ENCODE measurements around the gene FGD2. TPM values are rescaled to one million over a fixed set of nuclear protein-coding genes. Genes with fewer than 3 reads are reported as not detected.

FGD2 gene
- total and polyA plus RNA-seq, 3 experiments from 2014 or later = 0.53 to 1.3 (median 1.2) TPM

GRCh38 chr6:37024656-37025337 is 19.3 kb downstream of the FGD2 start:
- Histone ChIP-seq H3K9me3 (ENCODE audit: low read length) (no peaks in the 10 kb centered on the region), H3K4me3 (ENCODE audit: low read length) (no peak overlapping the region), H3K27me3 (ENCODE audit: insufficient read depth, low read length, poor library complexity, severe bottlenecking) (no peaks in the 10 kb centered on the region), H3K27ac (ENCODE audit: low read depth, low read length) (no peak overlapping the region), H3K36me3 (ENCODE audit: insufficient read depth, low read length) (no peaks in the 10 kb centered on the region), H3K4me1 (ENCODE audit: insufficient read depth, low read length) (peaks cover 25% of the 10 kb centered on the region)
- Mint-ChIP-seq H3K4me1 (peaks cover 48 to 50% (median 49%) of the 10 kb centered on the region in 3 donors), H3K4me3 (peak overlapping the region in 1 of 7 donors; percentile 15), H3K36me3 (peaks cover 0 to 1% (median 0%) of the 10 kb centered on the region in 3 donors), H3K27me3 (no peaks in the 10 kb centered on the region), H3K9me3 (peaks cover 0 to 2% (median 0%) of the 10 kb centered on the region in 5 donors), H3K27ac (peak overlapping the region in 6 of 8 donors; percentile 26 to 89 (median 72))
- DNase-seq = no peak
- POLR2A ChIA-PET = no interaction called here
- CTCF ChIA-PET = interaction anchor here (2.2 to 23.0 kb wide), 4 partner anchors 24 to 182 kb away, joined by 7 to 615 read pairs (median 306); partner anchors contain the start of genes C6orf89 and PIM1

GRCh38 chr6:37025621-37026466 is 20.4 kb downstream of the FGD2 start:
- Mint-ChIP-seq H3K27ac (peak overlapping the region in 4 of 8 donors; percentile 7 to 91 (median 62)), H3K4me1 (peaks cover 47 to 48% (median 47%) of the 10 kb centered on the region in 3 donors), H3K9me3 (peaks cover 0 to 2% (median 0%) of the 10 kb centered on the region in 5 donors), H3K4me3 (no peak overlapping the region), H3K36me3 (peaks cover 0 to 1% (median 0%) of the 10 kb centered on the region in 3 donors), H3K27me3 (no peaks in the 10 kb centered on the region)
- H3K27ac ChIP-seq (ENCODE audit: low read depth, low read length) = no peak overlapping the region
- H3K4me3 ChIP-seq (ENCODE audit: low read length) = no peak overlapping the region
- H3K9me3 ChIP-seq (ENCODE audit: low read length) = no peaks in the 10 kb centered on the region
- H3K27me3 ChIP-seq (ENCODE audit: insufficient read depth, low read length, poor library complexity, severe bottlenecking) = no peaks in the 10 kb centered on the region
- no peak for DNase-seq
- H3K36me3 ChIP-seq (ENCODE audit: insufficient read depth, low read length) = no peaks in the 10 kb centered on the region
- ChIA-PET POLR2A (no interaction called here), CTCF (interaction anchor here (2.2 to 23.0 kb wide), 5 partner anchors 6 to 181 kb away, joined by 7 to 615 read pairs (median 152); partner anchors contain the start of genes C6orf89 and PIM1)
- peaks cover 25% of the 10 kb centered on the region for H3K4me1 ChIP-seq (ENCODE audit: insufficient read depth, low read length)

GRCh38 chr6:37027036-37027720 is 21.7 kb downstream of the FGD2 start:
- ChIA-PET POLR2A (interaction anchor here (0.9 kb wide), 1 partner anchor 146 kb away, joined by 3 read pairs; no protein-coding TSS in a partner anchor), CTCF (interaction anchor here (1.3 to 23.0 kb wide), 5 partner anchors 7 to 180 kb away, joined by 3 to 615 read pairs (median 61); partner anchors contain the start of genes C6orf89 and PIM1)
- Histone ChIP-seq H3K36me3 (ENCODE audit: insufficient read depth, low read length) (no peaks in the 10 kb centered on the region), H3K27me3 (ENCODE audit: insufficient read depth, low read length, poor library complexity, severe bottlenecking) (no peaks in the 10 kb centered on the region), H3K4me3 (ENCODE audit: low read length) (no peak overlapping the region), H3K9me3 (ENCODE audit: low read length) (no peaks in the 10 kb centered on the region), H3K4me1 (ENCODE audit: insufficient read depth, low read length) (peaks cover 15% of the 10 kb centered on the region), H3K27ac (ENCODE audit: low read depth, low read length) (no peak overlapping the region)
- H3K36me3 Mint-ChIP-seq = peaks cover 0 to 1% (median 0%) of the 10 kb centered on the region in 3 donors
- no peaks in the 10 kb centered on the region for H3K27me3 Mint-ChIP-seq
- H3K27ac Mint-ChIP-seq = no peak overlapping the region
- H3K4me3 Mint-ChIP-seq = no peak overlapping the region
- peaks cover 34 to 37% (median 35%) of the 10 kb centered on the region in 3 donors for H3K4me1 Mint-ChIP-seq
- peaks cover 0 to 2% (median 0%) of the 10 kb centered on the region in 5 donors for H3K9me3 Mint-ChIP-seq
- no peak for DNase-seq

GRCh38 chr6:37027811-37028469 is 22.5 kb downstream of the FGD2 start:
- peaks cover 7% of the 10 kb centered on the region for H3K4me1 ChIP-seq (ENCODE audit: insufficient read depth, low read length)
- H3K27me3 ChIP-seq (ENCODE audit: insufficient read depth, low read length, poor library complexity, severe bottlenecking) = no peaks in the 10 kb centered on the region
- peaks cover 27 to 31% (median 29%) of the 10 kb centered on the region in 3 donors for H3K4me1 Mint-ChIP-seq
- peaks cover 0 to 2% (median 0%) of the 10 kb centered on the region in 5 donors for H3K9me3 Mint-ChIP-seq
- H3K27me3 Mint-ChIP-seq = no peaks in the 10 kb centered on the region
- no peak overlapping the region for H3K4me3 ChIP-seq (ENCODE audit: low read length)
- ChIA-PET POLR2A (interaction anchor here (0.9 kb wide), 1 partner anchor 145 kb away, joined by 3 read pairs; no protein-coding TSS in a partner anchor), CTCF (interaction anchor here (1.3 to 23.0 kb wide), 5 partner anchors 8 to 179 kb away, joined by 3 to 615 read pairs (median 61); partner anchors contain the start of genes C6orf89 and PIM1)
- no peak overlapping the region for H3K27ac Mint-ChIP-seq
- H3K4me3 Mint-ChIP-seq = no peak overlapping the region
- H3K36me3 Mint-ChIP-seq = peaks cover 0 to 3% (median 0%) of the 10 kb centered on the region in 3 donors
- no peaks in the 10 kb centered on the region for H3K36me3 ChIP-seq (ENCODE audit: insufficient read depth, low read length)
- H3K9me3 ChIP-seq (ENCODE audit: low read length) = no peaks in the 10 kb centered on the region
- no peak for DNase-seq
- no peak overlapping the region for H3K27ac ChIP-seq (ENCODE audit: low read depth, low read length)

GRCh38 chr6:37029249-37029971 is 24.0 kb downstream of the FGD2 start:
- POLR2A ChIA-PET = interaction anchor here (0.9 to 1.7 kb wide), 3 partner anchors 11 to 180 kb away, joined by 3 to 4 read pairs (median 4); no protein-coding TSS in a partner anchor
- Mint-ChIP-seq H3K27me3 (no peaks in the 10 kb centered on the region), H3K4me3 (peak overlapping the region in 1 of 7 donors; percentile 1), H3K9me3 (peaks cover 0 to 2% (median 0%) of the 10 kb centered on the region in 5 donors), H3K4me1 (peaks cover 23 to 33% (median 26%) of the 10 kb centered on the region in 3 donors), H3K36me3 (peaks cover 0 to 3% (median 0%) of the 10 kb centered on the region in 3 donors), H3K27ac (peak overlapping the region in 6 of 8 donors; percentile 43 to 90 (median 70))
- Histone ChIP-seq H3K9me3 (ENCODE audit: low read length) (no peaks in the 10 kb centered on the region), H3K4me3 (ENCODE audit: low read length) (no peak overlapping the region), H3K27ac (ENCODE audit: low read depth, low read length) (no peak overlapping the region), H3K4me1 (ENCODE audit: insufficient read depth, low read length) (peaks cover 6% of the 10 kb centered on the region), H3K27me3 (ENCODE audit: insufficient read depth, low read length, poor library complexity, severe bottlenecking) (no peaks in the 10 kb centered on the region), H3K36me3 (ENCODE audit: insufficient read depth, low read length) (no peaks in the 10 kb centered on the region)
- CTCF ChIA-PET = interaction anchor here (0.8 to 23.0 kb wide), 12 partner anchors 9 to 178 kb away, joined by 3 to 615 read pairs (median 6); partner anchors contain the start of genes C6orf89 and PIM1
- peak in 4 of 5 donors; percentile 30 to 62 (median 42) for DNase-seq

GRCh38 chr6:37030599-37030998 is 25.1 kb downstream of the FGD2 start:
- Histone ChIP-seq H3K9me3 (ENCODE audit: low read length) (no peaks in the 10 kb centered on the region), H3K27me3 (ENCODE audit: insufficient read depth, low read length, poor library complexity, severe bottlenecking) (no peaks in the 10 kb centered on the region), H3K4me1 (ENCODE audit: insufficient read depth, low read length) (peaks cover 6% of the 10 kb centered on the region), H3K27ac (ENCODE audit: low read depth, low read length) (no peak overlapping the region), H3K4me3 (ENCODE audit: low read length) (no peak overlapping the region), H3K36me3 (ENCODE audit: insufficient read depth, low read length) (no peaks in the 10 kb centered on the region)
- Mint-ChIP-seq H3K4me3 (no peak overlapping the region), H3K36me3 (peaks cover 0 to 3% (median 0%) of the 10 kb centered on the region in 3 donors), H3K4me1 (peaks cover 15 to 29% (median 21%) of the 10 kb centered on the region in 3 donors), H3K27ac (no peak overlapping the region), H3K27me3 (no peaks in the 10 kb centered on the region), H3K9me3 (peaks cover 0 to 2% (median 0%) of the 10 kb centered on the region in 5 donors)
- no peak for DNase-seq
- ChIA-PET POLR2A (interaction anchor here (0.6 to 1.7 kb wide), 2 partner anchors 13 to 144 kb away, joined by 3 to 4 read pairs; no protein-coding TSS in a partner anchor), CTCF (interaction anchor here (1.4 to 23.0 kb wide), 7 partner anchors 11 to 177 kb away, joined by 5 to 615 read pairs (median 29); partner anchors contain the start of genes C6orf89 and PIM1)
